Measurements from ENCODE around the gene RHNO1. TPM values are rescaled to one million over a fixed set of nuclear protein-coding genes. Genes with fewer than 3 reads are reported as not detected.

Gene RHNO1
- total and polyA plus RNA-seq, 2 donors (not counting 3 experiments of a cell fraction or from before 2014, with no cell fraction given): 33.8 to 35.2 TPM

DNA sequence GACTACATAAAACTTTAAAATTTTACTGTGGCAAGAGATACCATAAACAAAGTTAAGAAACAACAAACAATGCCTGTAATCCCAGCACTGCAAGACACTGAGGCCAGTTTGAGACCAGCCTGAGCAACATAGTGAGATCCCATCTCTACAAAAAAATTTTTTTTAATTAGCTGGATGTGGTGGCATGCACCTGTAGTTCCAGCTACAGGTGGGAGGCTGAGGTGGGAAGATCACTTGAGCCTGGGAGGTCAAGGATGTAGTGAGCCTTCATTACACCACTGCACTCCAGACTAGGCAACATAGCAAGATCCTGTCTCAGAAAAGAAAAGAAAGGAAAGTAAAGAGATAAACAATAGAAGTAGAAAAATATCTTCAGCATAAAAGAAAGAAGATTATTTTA is 16.9 kb upstream of the RHNO1 start:
- Histone ChIP-seq H3K27ac (ENCODE audit: insufficient read depth, low read depth, low read length) (no peak overlapping the region), H3K4me3 (replicated peaks in 1 of 3; ENCODE audit: insufficient read depth in 1 of 3, low read depth in 1 of 3, low read length in 3 of 3) (no peak overlapping the region), H3K9me1 (replicated peaks; ENCODE audit: control insufficient read depth, extremely low read depth, insufficient read depth, low read length) (no peaks in the 10 kb centered on the region), H3K4me1 (ENCODE audit: control insufficient read depth, extremely low read depth, insufficient read depth, low read length) (no peaks in the 10 kb centered on the region), H3K79me2 (ENCODE audit: control insufficient read depth, insufficient read depth, low read length) (no peaks in the 10 kb centered on the region), H3K9me3 (replicated peaks; ENCODE audit: control insufficient read depth, insufficient read depth, low read length) (no peaks in the 10 kb centered on the region), H4K20me1 (replicated peaks; ENCODE audit: control insufficient read depth, extremely low read depth, insufficient read depth, low read length) (no peaks in the 10 kb centered on the region), H3K4me2 (ENCODE audit: insufficient read depth, low read length) (no peak overlapping the region), H2AFZ (ENCODE audit: low read depth, low read length) (no peak overlapping the region), H3K27me3 (ENCODE audit: control insufficient read depth in 2 of 2, insufficient read depth in 2 of 2, low read length in 2 of 2) (no peaks in the 10 kb centered on the region), H3K9ac (replicated peaks; ENCODE audit: extremely low read depth, insufficient read depth, low read length) (no peak overlapping the region), H3K36me3 (ENCODE audit: control insufficient read depth in 2 of 2, extremely low read depth in 1 of 2, insufficient read depth in 2 of 2, low read length in 2 of 2) (peaks cover 5 to 15% of the 10 kb centered on the region in 2 experiments)
- intact Hi-C loops (cut with micrococcal nuclease): no loop called here
- ChIA-PET CTCF (interaction anchor here (1.4 kb wide), 1 partner anchor 14 kb away, joined by 5 read pairs; no protein-coding TSS in a partner anchor), POLR2A (no interaction called here)
- no peak for TF ChIP-seq JUN (IDR thresholded peaks at IDR 0.05; ENCODE audit: borderline replicate concordance, insufficient read depth, insufficient read length, low read depth)
- no peak for TF ChIP-seq POLR2AphosphoS5 (IDR thresholded peaks at IDR 0.05; ENCODE audit: insufficient read depth, low read depth, low read length)
- no peak for TF ChIP-seq EZH2 (IDR thresholded peaks at IDR 0.05; ENCODE audit: borderline replicate concordance, low read depth, low read length, severe bottlenecking)
- TF ChIP-seq, protein P1, sequence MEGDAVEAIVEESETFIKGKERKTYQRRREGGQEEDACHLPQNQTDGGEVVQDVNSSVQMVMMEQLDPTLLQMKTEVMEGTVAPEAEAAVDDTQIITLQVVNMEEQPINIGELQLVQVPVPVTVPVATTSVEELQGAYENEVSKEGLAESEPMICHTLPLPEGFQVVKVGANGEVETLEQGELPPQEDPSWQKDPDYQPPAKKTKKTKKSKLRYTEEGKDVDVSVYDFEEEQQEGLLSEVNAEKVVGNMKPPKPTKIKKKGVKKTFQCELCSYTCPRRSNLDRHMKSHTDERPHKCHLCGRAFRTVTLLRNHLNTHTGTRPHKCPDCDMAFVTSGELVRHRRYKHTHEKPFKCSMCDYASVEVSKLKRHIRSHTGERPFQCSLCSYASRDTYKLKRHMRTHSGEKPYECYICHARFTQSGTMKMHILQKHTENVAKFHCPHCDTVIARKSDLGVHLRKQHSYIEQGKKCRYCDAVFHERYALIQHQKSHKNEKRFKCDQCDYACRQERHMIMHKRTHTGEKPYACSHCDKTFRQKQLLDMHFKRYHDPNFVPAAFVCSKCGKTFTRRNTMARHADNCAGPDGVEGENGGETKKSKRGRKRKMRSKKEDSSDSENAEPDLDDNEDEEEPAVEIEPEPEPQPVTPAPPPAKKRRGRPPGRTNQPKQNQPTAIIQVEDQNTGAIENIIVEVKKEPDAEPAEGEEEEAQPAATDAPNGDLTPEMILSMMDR (IDR thresholded peaks at IDR 0.05; ENCODE audit: extremely low read depth in 1 of 2, insufficient read depth in 1 of 2, low read depth in 1 of 2, low read length in 2 of 2): no peak
- no peak for TF ChIP-seq FOS (IDR thresholded peaks at IDR 0.05; ENCODE audit: borderline replicate concordance, insufficient read depth, low read length)
- no peak for TF ChIP-seq MYC (IDR thresholded peaks at IDR 0.05; ENCODE audit: low read depth, low read length)
- no peak for TF ChIP-seq POLR2A (IDR thresholded peaks at IDR 0.05; ENCODE audit: low read depth, low read length)
- TF ChIP-seq, protein P2, sequence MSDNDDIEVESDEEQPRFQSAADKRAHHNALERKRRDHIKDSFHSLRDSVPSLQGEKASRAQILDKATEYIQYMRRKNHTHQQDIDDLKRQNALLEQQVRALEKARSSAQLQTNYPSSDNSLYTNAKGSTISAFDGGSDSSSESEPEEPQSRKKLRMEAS (IDR thresholded peaks at IDR 0.05; ENCODE audit: insufficient read depth, insufficient read length): no peak
- no peak for TF ChIP-seq GATA2 (IDR thresholded peaks at IDR 0.05; ENCODE audit: insufficient read depth, insufficient read length, low read depth, low read length)
- no TSS peak for BruUV-seq (replicated peaks)
- no peak for DNase-seq (ENCODE audit: low read depth, low spot score)
- dilution Hi-C loops (cut with MboI; ENCODE audit: extremely low pct_ligation_motif_present, low sequenced_read_pairs): no loop called here
- no peak for FAIRE-seq

Data from endothelial cell of umbilical vein (primary cell).